ENCODE results near the gene TM4SF4. TPM values are rescaled to one million over a fixed set of nuclear protein-coding genes. Genes with fewer than 3 reads are reported as not detected.
A peak's percentile ranks its signal among the peaks of the same experiment; 100 is the strongest.

Gene TM4SF4
- total RNA-seq, 1 donor from 2014 or later: not detected

DNA sequence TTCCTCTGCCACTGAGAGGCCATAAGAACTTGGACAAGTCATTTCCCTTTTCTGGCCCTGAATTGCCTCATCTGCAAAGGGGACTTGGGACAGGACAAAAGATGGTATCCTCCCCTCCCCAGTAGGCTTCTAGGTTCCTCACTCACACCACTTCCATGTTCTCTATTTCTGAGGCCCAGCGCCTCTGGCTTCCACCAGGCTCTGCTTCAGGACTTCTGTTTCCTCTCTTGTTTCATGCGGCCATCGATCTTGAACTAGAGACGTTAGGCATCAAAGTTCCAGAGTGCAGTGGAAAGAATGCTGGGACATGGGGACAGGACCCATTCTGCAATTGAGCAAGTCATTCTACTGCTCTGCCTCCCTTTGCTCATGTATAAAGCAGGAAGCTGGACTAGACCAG lies 1.7 kb downstream of the TM4SF4 start:
- no peak for DNase-seq (ENCODE audit: low spot score)
- intact Hi-C loops (cut with DNase I): loop anchor here (10.0 kb wide), 1 partner anchor 351 kb away; the partner anchor contains the start of gene HPS3

DNA sequence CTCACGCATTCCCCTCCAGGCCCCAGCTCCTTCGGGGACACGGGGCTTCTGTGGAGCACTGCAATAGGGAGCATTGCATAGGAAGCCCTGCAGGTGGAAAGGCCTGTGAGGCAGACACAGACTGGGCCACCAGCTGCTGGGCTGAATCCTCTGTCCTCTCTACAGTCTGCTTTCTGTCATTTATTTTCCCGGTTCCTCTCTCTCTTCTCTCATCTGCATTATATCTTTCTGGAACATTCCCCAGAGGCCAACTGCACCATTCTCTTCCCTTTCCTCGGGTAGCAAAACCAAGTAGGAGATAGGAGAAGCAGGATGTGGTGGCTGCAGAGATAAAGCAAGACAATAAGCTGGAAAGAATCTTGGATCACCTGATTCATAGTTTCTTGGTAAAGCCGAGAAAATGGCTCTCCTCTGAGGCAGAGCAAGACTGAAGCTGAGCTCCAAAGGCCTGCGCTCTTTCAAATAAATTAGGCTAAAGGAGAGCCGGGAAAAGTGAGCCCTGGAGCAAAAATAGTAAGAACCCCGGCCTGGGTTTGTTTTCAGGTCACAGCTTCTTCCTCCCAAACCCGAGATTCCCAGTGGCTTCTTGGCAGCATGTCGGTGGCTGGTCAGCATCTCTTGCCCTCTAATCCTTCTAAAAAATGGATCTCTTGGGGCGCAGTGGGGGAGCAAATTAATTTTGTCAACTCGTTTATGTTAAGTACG lies 5.3 kb downstream of the TM4SF4 start:
- intact Hi-C loops (cut with DNase I): loop anchor here (1.0 to 10.0 kb wide), 4 partner anchors 86 to 355 kb away; partner anchors contain the start of gene HPS3
- DNase-seq (ENCODE audit: low spot score): no peak

DNA sequence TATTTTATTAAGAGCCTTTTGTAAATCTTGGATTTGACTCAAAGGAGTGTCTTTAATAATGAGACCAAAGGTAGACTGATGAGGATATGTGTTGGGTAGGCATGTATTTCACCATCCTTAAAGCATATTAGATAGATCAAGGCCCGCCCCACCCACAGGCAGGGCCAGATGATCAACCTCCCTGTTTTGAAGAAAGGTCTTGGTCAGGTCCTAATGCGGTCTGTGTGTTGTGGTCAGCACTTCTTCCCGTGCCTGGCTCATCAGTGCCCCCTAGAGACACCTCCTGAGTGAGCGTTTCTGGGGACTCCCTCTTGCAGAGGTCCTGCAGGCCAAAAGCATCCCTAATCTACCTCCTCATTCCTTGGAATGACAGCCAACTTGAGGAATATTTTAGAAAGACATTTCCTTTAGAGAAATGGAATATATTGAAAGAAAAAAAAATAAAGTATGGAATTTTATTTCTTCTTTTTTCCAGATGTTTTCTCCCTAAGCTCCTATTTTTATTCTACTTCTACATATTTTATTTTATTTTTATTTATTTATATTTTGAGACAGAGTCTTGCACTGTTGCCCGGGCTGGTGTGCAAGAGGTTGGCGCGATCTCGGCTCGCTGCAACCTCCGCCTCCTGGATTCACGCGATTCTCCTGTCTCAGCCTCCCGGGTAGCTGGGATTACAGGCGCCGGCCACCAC lies 6.0 kb downstream of the TM4SF4 start:
- intact Hi-C loops (cut with DNase I): loop anchor here (1.0 to 10.0 kb wide), 3 partner anchors 87 to 206 kb away; no protein-coding TSS in a partner anchor
- DNase-seq (ENCODE audit: low spot score): peak; percentile 90

- intact Hi-C loops (cut with DNase I): loop anchor here (10.0 kb wide), 1 partner anchor 206 kb away; no protein-coding TSS in a partner anchor
- DNase-seq (ENCODE audit: low spot score): no peak
Observed at GRCh38 chr3:149481056-149481455, 6.6 kb downstream of the TM4SF4 start.

DNA sequence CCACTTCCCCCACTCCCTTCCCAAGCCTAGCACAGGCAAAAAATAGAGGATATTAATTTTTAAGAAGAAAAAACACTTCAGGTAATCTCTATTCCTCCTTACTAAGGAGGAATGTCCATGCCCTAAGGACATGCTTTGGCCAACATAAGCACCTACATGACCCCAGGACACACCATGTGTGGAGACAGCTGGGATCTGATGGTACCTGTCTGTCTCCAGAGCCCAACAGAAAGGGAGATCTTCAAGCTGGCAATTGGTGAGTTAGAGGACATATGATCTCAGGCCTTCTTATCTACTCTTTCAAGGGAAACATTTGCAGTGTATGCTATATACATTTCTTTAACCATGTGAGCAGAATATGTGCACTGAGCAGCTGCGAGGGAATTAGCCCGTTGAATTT lies 7.0 kb downstream of the TM4SF4 start:
- no peak for DNase-seq (ENCODE audit: low spot score)
- intact Hi-C loops (cut with DNase I): loop anchor here (10.0 kb wide), 1 partner anchor 207 kb away; no protein-coding TSS in a partner anchor

GRCh38 chr3:149486726-149487125 lies 12.2 kb downstream of the TM4SF4 start:
- intact Hi-C loops (cut with DNase I): loop anchor here (10.0 kb wide), 1 partner anchor 212 kb away; no protein-coding TSS in a partner anchor
- no peak for DNase-seq (ENCODE audit: low spot score)

GRCh38 chr3:149487598-149488197 lies 13.2 kb downstream of the TM4SF4 start:
- intact Hi-C loops (cut with DNase I): loop anchor here (10.0 kb wide), 1 partner anchor 213 kb away; no protein-coding TSS in a partner anchor
- DNase-seq (ENCODE audit: low spot score): no peak

DNA sequence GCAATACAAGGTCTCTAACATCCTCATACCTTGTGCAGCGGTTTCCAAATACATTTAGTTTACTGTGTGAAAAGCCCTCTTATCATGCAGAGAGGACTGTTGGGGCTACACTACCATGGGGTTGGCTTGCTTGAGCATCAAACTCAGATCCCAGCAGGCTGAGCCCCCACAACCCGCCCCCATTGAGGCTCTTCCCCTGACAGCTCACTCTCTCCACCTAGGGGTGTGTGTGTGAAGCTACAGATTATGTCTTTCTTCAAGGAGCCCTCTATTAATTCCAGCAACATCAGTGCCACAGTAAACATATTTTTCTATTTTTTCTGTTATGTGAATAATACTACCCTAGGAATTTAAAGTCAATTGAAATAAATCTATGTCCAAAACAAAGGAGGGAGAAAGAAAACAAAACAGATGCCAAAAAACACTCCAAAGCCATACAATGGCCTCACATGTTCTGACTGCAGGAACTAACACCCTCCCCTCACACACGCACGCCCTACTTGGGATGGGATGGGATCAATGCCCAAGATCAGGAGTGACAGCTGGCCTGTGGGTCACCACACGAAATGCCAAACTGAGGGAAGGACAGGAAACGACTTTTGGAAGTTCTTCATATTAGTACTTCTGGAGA lies 14.7 kb downstream of the TM4SF4 start:
- intact Hi-C loops (cut with DNase I): loop anchor here (10.0 kb wide), 1 partner anchor 214 kb away; no protein-coding TSS in a partner anchor
- DNase-seq (ENCODE audit: low spot score): no peak

GRCh38 chr3:149490260-149490971 lies 15.9 kb downstream of the TM4SF4 start:
- DNase-seq (ENCODE audit: low spot score): no peak
- intact Hi-C loops (cut with DNase I): loop anchor here (5.0 kb wide), 1 partner anchor 282 kb away; no protein-coding TSS in a partner anchor

DNA sequence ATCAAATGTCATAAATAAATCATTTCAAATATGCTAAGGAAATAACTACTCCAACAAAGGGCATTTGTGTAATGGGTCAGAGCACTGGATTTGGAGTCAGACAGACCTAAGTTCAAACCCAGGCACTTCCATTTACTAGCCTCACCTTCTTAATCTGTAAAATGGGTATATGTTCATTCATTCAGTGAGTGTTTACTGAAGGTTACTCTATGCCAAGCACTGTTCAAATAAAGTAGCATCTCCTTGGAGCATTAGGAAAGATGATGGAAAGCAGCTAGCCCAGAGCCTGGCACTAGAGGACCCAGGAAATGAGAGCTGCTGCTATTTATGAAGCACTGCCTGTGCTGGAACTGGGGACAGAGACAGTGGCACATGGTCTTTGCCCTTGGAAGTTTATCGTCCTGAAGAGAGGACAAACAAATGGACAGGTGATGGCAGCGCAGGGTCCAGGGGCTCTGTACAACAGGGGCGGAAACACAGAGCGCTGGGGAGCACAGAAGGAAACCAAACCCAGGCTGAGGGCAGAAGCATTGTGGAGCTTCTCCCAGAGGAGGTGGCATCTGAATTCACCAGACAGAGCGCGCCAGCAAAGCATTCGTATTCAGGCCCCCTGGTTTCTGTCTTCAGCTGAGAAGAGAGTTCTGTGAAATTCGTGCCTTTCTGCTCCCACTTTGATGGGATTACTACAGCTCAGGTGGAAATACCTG lies 19.0 kb downstream of the TM4SF4 start:
- no peak for DNase-seq (ENCODE audit: low spot score)
- intact Hi-C loops (cut with DNase I): loop anchor here (5.0 kb wide), 1 partner anchor 279 kb away; no protein-coding TSS in a partner anchor

GRCh38 chr3:149494022-149494758 lies 19.7 kb downstream of the TM4SF4 start:
- no peak for DNase-seq (ENCODE audit: low spot score)
- intact Hi-C loops (cut with DNase I): loop anchor here (5.0 kb wide), 1 partner anchor 278 kb away; no protein-coding TSS in a partner anchor

DNA sequence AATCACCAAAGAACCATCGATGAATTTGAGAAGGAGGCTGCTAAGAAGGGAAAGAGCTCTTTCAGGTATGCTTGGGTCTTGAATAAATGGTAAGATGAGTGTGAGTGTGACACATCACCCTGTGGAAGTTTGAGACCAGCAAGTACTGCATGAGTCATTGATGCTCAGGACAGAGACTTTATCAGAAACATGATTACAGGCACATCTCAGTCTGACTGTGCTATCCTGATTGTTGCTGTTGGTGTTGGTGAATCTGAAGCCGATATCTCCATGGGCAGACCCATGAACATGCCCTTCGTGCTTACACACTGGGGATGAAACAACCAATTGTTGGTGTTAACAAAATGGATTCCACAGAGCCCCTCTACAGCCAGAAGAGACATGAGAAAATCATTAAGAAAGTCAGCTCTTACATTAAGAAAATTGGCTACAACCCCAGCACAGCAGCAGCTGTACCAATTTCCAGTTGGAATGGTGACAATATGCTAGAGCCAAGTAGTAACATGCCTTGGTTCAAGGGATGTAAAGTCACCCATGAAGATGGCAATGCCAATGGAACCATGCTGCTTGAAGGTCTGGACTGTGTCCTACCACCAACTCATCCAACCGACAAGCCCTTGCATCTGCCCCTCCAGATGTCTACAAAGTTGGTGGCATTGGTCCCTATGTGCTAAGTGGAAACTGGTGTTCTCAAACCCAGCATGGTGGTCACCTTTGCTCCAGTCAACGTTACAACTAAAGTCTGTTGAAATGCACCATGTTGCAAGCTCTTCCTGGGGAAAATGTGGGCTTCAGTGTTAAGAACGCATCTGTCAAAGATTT lies 20.5 kb downstream of the TM4SF4 start:
- intact Hi-C loops (cut with DNase I): loop anchor here (5.0 kb wide), 1 partner anchor 277 kb away; no protein-coding TSS in a partner anchor
- DNase-seq (ENCODE audit: low spot score): no peak

GRCh38 chr3:149495581-149496125 lies 21.2 kb downstream of the TM4SF4 start:
- DNase-seq (ENCODE audit: low spot score): no peak
- intact Hi-C loops (cut with DNase I): no loop called here

GRCh38 chr3:149496891-149497290 lies 22.4 kb downstream of the TM4SF4 start:
- DNase-seq (ENCODE audit: low spot score): no peak
- intact Hi-C loops (cut with DNase I): no loop called here

GRCh38 chr3:149497966-149498670 lies 23.6 kb downstream of the TM4SF4 start:
- intact Hi-C loops (cut with DNase I): no loop called here
- DNase-seq (ENCODE audit: low spot score): no peak

DNA sequence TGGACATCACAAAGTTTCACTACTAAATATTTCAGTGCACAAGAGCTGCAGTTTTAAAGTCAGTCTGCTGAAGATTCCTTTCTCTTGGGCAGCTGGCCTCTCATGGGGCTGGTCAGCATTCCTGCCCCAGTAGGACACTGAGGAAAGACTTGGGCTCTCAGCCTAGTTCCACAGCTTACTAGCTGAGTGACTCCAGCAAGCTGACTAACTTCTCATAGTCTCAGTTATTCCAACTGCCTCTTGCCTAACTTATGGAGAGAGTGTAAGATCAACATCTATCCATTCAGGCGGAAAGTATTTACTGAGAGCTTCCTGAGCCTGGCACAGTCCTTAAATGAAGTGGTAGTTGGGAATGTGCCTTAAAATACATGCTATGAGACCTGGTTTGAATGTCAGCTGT lies 27.0 kb downstream of the TM4SF4 start:
- DNase-seq (ENCODE audit: low spot score): no peak
- intact Hi-C loops (cut with DNase I): no loop called here
